Type B pancreatic cell (in vitro differentiated cells): ENCODE results near the gene TESK2. TPM values are rescaled to one million over a fixed set of nuclear protein-coding genes. Genes with fewer than 3 reads are reported as not detected.

Source experiments
- DNase-seq: peaks from one replicate; pipeline ENCODE4 v3.0.0; 2021; ENCODE audit warnings: mixed read lengths; ENCODE audit not compliant: unreplicated experiment; ENCODE audit errors: extremely low spot score
- H3K27ac Mint-ChIP-seq: 2 replicates; pipeline ENCODE4 v1.8.0; 2021; ENCODE audit warnings: mild to moderate bottlenecking, mixed read lengths
- H3K27me3 Mint-ChIP-seq: 2 replicates; pipeline ENCODE4 v1.8.0; 2021; ENCODE audit warnings: mixed read lengths
- H3K36me3 Mint-ChIP-seq: 2 replicates; pipeline ENCODE4 v1.8.0; 2021; ENCODE audit warnings: mixed read lengths
- H3K4me1 Mint-ChIP-seq: one replicate; pipeline ENCODE4 v1.8.0; 2021; ENCODE audit warnings: mixed read lengths; ENCODE audit not compliant: unreplicated experiment
- H3K4me3 Mint-ChIP-seq: 2 replicates; pipeline ENCODE4 v1.8.0; 2021; ENCODE audit warnings: mild to moderate bottlenecking, mixed read lengths
- H3K9me3 Mint-ChIP-seq: 2 replicates; pipeline ENCODE4 v1.8.0; 2021; ENCODE audit warnings: mixed read lengths
- CTCF ChIP-seq: fragments of 200-600 bp; sonication (generic); conservative IDR thresholded peaks from 2 replicates; pipeline ENCODE4 v1.5.0; 2021; ENCODE audit warnings: antibody characterized with exemption, mild to moderate bottlenecking
- total RNA-seq: library from RNA; stranded (reverse); gene quantifications from 2 replicates; pipeline ENCODE4 v1.2.1, GENCODE V29; 2021; ENCODE audit warnings: low replicate concordance

TESK2 gene
- total RNA-seq, 1 donor from 2014 or later, result 6.7 TPM

GRCh38 chr1:45339789-45340558, 151.0 kb downstream of the TESK2 start, which contains the start of the genes MUTYH and TOE1:
TSS of gene MUTYH (minus strand) at chr1:45340440. CDS start at chr1:45334505, 5,935 bp downstream.
TSS of gene TOE1 (plus strand) at chr1:45340170. CDS start at chr1:45340253, 83 bp downstream.
- TF ChIP-seq CTCF, result no peak
- Mint-ChIP-seq H3K4me3 (peak within 1 kb of the TSS; percentile 99), H3K27me3 (no peaks in the 10 kb centered on the region), H3K9me3 (no peaks in the 10 kb centered on the region), H3K4me1 (peaks cover 23% of the 10 kb centered on the region), H3K36me3 (peaks cover 23% of the 10 kb centered on the region), H3K27ac (peak within 1 kb of the TSS; percentile 96)
- DNase-seq, result peak; percentile 95

- no peaks in the 10 kb centered on the region for H3K27me3 Mint-ChIP-seq
- peak overlapping the region; percentile 69 for H3K4me3 Mint-ChIP-seq
- no peak for TF ChIP-seq CTCF
- H3K36me3 Mint-ChIP-seq, result peaks cover 29% of the 10 kb centered on the region
- peak overlapping the region; percentile 54 for H3K27ac Mint-ChIP-seq
- no peaks in the 10 kb centered on the region for H3K9me3 Mint-ChIP-seq
- H3K4me1 Mint-ChIP-seq, result peaks cover 23% of the 10 kb centered on the region
- no peak for DNase-seq
Observed at GRCh38 chr1:45337630-45338325, 153.2 kb downstream of the TESK2 start.

- Mint-ChIP-seq H3K4me3 (peak overlapping the region; percentile 29), H3K27me3 (no peaks in the 10 kb centered on the region), H3K4me1 (peaks cover 18% of the 10 kb centered on the region), H3K9me3 (no peaks in the 10 kb centered on the region), H3K27ac (peak overlapping the region; percentile 83), H3K36me3 (peaks cover 25% of the 10 kb centered on the region)
- no peak for TF ChIP-seq CTCF
- DNase-seq, result no peak
Observed at GRCh38 chr1:45335855-45336324, 155.1 kb downstream of the TESK2 start.

GRCh38 chr1:45334308-45335245, 156.4 kb downstream of the TESK2 start:
- H3K27me3 Mint-ChIP-seq, result no peaks in the 10 kb centered on the region
- peak overlapping the region; percentile 48 for H3K27ac Mint-ChIP-seq
- peaks cover 22% of the 10 kb centered on the region for H3K36me3 Mint-ChIP-seq
- H3K4me3 Mint-ChIP-seq, result no peak overlapping the region
- H3K9me3 Mint-ChIP-seq, result no peaks in the 10 kb centered on the region
- no peak for TF ChIP-seq CTCF
- peaks cover 15% of the 10 kb centered on the region for H3K4me1 Mint-ChIP-seq
- DNase-seq, result no peak

- Mint-ChIP-seq H3K4me3 (no peak overlapping the region), H3K36me3 (peaks cover 16% of the 10 kb centered on the region), H3K27ac (no peak overlapping the region), H3K4me1 (peaks cover 32% of the 10 kb centered on the region), H3K9me3 (no peaks in the 10 kb centered on the region), H3K27me3 (no peaks in the 10 kb centered on the region)
- DNase-seq, result no peak
- no peak for TF ChIP-seq CTCF
Observed at GRCh38 chr1:45332346-45332720, 158.6 kb downstream of the TESK2 start.
